Progenitor cell of endocrine pancreas (in vitro differentiated cells): ENCODE measurements around the gene BCAR3. TPM values are rescaled to one million over a fixed set of nuclear protein-coding genes. Genes with fewer than 3 reads are reported as not detected.
A peak's percentile ranks its signal among the peaks of the same experiment; 100 is the strongest.

ENCODE experiments used
- DNase-seq: peaks from one replicate; pipeline ENCODE4 v3.0.0; 2021; ENCODE audit warnings: low spot score; ENCODE audit not compliant: unreplicated experiment
- H3K27ac Mint-ChIP-seq: 2 replicates; pipeline ENCODE4 v1.8.0; 2021; ENCODE audit warnings: mild to moderate bottlenecking, moderate library complexity, mixed read lengths
- H3K27me3 Mint-ChIP-seq: 2 replicates; pipeline ENCODE4 v1.8.0; 2021; ENCODE audit warnings: mixed read lengths
- H3K36me3 Mint-ChIP-seq: 2 replicates; pipeline ENCODE4 v1.8.0; 2022; ENCODE audit warnings: mixed read lengths; ENCODE audit not compliant: insufficient read depth
- H3K4me1 Mint-ChIP-seq: 2 replicates; pipeline ENCODE4 v1.8.0; 2021; ENCODE audit warnings: low read depth, mixed read lengths
- H3K4me3 Mint-ChIP-seq: 2 replicates; pipeline ENCODE4 v1.8.0; 2021; ENCODE audit warnings: low read depth, mild to moderate bottlenecking, moderate library complexity, mixed read lengths
- H3K9me3 Mint-ChIP-seq: 2 replicates; pipeline ENCODE4 v1.8.0; 2021; ENCODE audit warnings: low read depth, mixed read lengths
- total RNA-seq: library from RNA; stranded (reverse); gene quantifications from 2 replicates; pipeline ENCODE4 v1.2.1, GENCODE V29; 2021
- TF ChIP-seq, protein P1 (sequence below): fragments of 200-600 bp; sonication (generic); IDR thresholded peaks from one replicate; pipeline ENCODE4 v1.5.0; 2021; ENCODE audit warnings: antibody characterized with exemption, mild to moderate bottlenecking; ENCODE audit not compliant: unreplicated experiment

BCAR3 gene
- total RNA-seq, 1 donor from 2014 or later = 7.1 TPM

DNA sequence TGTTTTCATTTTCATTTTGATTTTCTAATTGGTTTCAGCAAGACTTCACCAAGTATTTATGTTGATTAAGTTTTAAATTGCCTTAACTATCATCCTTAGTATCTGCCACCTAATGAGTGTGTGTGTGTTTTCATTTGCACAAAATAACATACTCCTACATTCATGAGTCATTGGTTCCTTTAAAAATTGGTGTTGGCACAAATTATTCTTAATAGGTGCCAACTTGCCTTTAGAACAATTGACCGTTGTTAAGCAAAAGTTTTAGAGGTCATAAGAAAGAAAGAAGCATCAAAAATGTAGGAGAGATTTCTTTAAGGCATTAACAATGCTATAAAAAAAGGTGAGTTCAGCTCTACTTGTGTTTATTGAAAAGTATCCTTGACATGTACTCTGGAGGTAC is 156.2 kb downstream of the BCAR3 start:
- Mint-ChIP-seq H3K4me3 (no peak overlapping the region), H3K27me3 (no peaks in the 10 kb centered on the region), H3K9me3 (peaks cover 3% of the 10 kb centered on the region), H3K27ac (no peak overlapping the region), H3K4me1 (peaks cover 6% of the 10 kb centered on the region), H3K36me3 (peaks cover 23% of the 10 kb centered on the region)
- TF ChIP-seq, protein P1, sequence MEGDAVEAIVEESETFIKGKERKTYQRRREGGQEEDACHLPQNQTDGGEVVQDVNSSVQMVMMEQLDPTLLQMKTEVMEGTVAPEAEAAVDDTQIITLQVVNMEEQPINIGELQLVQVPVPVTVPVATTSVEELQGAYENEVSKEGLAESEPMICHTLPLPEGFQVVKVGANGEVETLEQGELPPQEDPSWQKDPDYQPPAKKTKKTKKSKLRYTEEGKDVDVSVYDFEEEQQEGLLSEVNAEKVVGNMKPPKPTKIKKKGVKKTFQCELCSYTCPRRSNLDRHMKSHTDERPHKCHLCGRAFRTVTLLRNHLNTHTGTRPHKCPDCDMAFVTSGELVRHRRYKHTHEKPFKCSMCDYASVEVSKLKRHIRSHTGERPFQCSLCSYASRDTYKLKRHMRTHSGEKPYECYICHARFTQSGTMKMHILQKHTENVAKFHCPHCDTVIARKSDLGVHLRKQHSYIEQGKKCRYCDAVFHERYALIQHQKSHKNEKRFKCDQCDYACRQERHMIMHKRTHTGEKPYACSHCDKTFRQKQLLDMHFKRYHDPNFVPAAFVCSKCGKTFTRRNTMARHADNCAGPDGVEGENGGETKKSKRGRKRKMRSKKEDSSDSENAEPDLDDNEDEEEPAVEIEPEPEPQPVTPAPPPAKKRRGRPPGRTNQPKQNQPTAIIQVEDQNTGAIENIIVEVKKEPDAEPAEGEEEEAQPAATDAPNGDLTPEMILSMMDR = no peak
- no peak for DNase-seq

DNA sequence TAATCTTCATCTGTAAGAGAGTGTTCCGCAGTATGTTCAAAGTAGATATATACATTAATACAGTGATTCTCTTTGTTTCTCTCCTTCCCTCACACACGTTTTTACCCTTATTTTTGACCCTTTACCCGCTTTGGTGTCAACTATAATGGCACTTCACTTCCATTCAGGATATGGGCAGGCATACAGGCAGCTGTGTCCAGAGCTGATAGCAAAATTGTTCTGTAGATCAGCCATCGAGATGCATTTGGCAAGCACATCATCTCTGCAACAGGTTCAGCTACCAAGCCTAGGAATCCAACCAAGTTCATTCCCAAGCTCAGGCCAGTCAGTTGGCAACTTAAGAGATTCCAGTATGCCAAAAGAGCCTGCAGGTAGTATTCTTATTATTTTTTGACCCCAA is 158.9 kb downstream of the BCAR3 start:
- no peak overlapping the region for H3K27ac Mint-ChIP-seq
- no peak for DNase-seq
- peaks cover 3% of the 10 kb centered on the region for H3K9me3 Mint-ChIP-seq
- peaks cover 3% of the 10 kb centered on the region for H3K4me1 Mint-ChIP-seq
- TF ChIP-seq, protein P1 = no peak
- peaks cover 19% of the 10 kb centered on the region for H3K36me3 Mint-ChIP-seq
- no peaks in the 10 kb centered on the region for H3K27me3 Mint-ChIP-seq
- no peak overlapping the region for H3K4me3 Mint-ChIP-seq

DNA sequence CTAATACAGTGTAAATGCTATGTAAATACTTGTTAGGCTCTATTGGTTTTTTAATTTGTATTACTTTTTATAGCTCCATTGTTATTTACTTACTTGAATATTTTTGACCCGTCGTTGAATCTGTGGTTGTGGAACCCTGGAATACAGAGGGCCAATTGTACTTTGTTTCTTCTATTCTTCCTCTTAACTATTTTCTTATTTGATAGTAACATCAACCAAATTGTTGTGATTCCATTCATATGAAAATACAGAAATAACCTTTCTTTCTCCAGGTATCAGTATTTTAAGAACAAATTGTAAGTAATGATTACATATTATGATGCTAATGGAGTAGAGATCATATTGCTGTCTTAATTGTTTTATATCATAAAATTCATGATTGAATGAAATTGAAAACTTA is 160.0 kb downstream of the BCAR3 start:
- H3K27me3 Mint-ChIP-seq = no peaks in the 10 kb centered on the region
- DNase-seq = no peak
- TF ChIP-seq, protein P1 = no peak
- H3K9me3 Mint-ChIP-seq = peaks cover 3% of the 10 kb centered on the region
- peaks cover 3% of the 10 kb centered on the region for H3K4me1 Mint-ChIP-seq
- H3K4me3 Mint-ChIP-seq = no peak overlapping the region
- peaks cover 22% of the 10 kb centered on the region for H3K36me3 Mint-ChIP-seq
- H3K27ac Mint-ChIP-seq = no peak overlapping the region

DNA sequence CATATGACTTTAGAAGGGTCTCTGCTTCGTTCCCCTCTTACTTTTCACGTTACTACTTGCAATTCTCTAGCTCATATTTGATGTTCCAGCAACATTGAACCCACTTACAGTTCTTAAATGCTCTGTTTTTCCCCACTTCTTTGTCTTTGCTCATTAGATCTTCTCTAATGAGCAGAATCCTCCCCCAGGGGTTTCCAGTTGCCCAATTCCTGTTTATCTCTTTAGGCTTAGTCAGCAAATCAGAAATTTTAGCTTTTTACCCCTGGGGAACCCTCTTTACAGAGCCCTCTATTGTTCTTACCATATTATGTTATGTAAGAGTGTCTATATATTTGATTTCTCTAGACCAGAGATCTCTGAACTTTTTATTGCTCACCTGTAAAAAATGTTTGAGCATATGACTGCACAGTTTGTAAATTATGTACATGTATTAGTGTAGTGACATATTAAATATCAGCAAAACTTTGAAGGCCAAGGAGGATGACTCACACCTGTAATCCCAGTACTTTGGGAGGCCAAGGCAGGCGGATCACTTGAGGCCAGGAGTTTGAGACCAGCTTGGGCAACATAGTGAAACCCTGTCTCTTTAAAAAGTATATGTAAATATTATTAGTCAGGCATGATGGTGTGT is 162.3 kb downstream of the BCAR3 start:
- peaks cover 3% of the 10 kb centered on the region for H3K9me3 Mint-ChIP-seq
- no peak for DNase-seq
- TF ChIP-seq, protein P1 = no peak
- no peaks in the 10 kb centered on the region for H3K27me3 Mint-ChIP-seq
- peaks cover 1% of the 10 kb centered on the region for H3K4me1 Mint-ChIP-seq
- peaks cover 17% of the 10 kb centered on the region for H3K36me3 Mint-ChIP-seq
- H3K4me3 Mint-ChIP-seq = no peak overlapping the region
- peak overlapping the region; percentile 63 for H3K27ac Mint-ChIP-seq

DNA sequence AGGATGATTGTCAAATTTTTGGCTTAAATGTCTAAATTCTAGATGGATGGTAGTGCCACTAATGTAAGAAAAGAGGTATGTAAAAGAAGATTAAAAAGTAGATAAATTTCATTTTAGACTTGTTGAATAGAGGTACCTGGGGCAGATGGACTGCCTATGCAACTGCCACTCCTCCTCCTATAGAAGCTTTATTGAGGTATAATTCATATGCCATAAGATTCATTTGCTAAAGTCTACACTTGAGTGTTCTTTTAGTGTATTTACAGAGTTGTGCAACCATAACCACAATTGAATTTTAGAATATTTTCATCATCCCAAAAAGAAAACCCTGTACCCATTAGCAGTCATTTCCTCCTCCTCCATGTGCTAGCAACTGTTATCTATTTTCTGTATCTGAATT is 163.1 kb downstream of the BCAR3 start:
- peaks cover 1% of the 10 kb centered on the region for H3K4me1 Mint-ChIP-seq
- no peak overlapping the region for H3K4me3 Mint-ChIP-seq
- peaks cover 19% of the 10 kb centered on the region for H3K36me3 Mint-ChIP-seq
- H3K9me3 Mint-ChIP-seq = peaks cover 3% of the 10 kb centered on the region
- TF ChIP-seq, protein P1 = no peak
- no peak for DNase-seq
- H3K27ac Mint-ChIP-seq = peak overlapping the region; percentile 54
- H3K27me3 Mint-ChIP-seq = no peaks in the 10 kb centered on the region
